Esophagus squamous epithelium (tissue), 5 donors: ENCODE results near the gene ATP2C1. TPM values are rescaled to one million over a fixed set of nuclear protein-coding genes. Genes with fewer than 3 reads are reported as not detected.

Experiments used
- DNase-seq: peaks from one replicate; lab custom pipeline; 2025; lab: John Stamatoyannopoulos, UW
- H3K27ac ChIP-seq, 4 donors: fragments of 200-600 bp; sonication (generic); one replicate each; pipeline ENCODE4 v1.5.1; 2016 to 2019; ENCODE audit warnings: mild to moderate bottlenecking in 1 of 4
- H3K27me3 ChIP-seq, 4 donors: fragments of 200-600 bp; sonication (generic); 1 replicate in 3 of 4; 2 replicates in 1 of 4; pipeline versions ENCODE4 v1.5.1 to v1.6.0; 2017 to 2021; ENCODE audit warnings: antibody characterized with exemption in 1 of 4
- H3K36me3 ChIP-seq, 3 donors: fragments of 200-600 bp; sonication (generic); one replicate each; pipeline ENCODE4 v1.5.1; 2016 to 2019
- H3K4me1 ChIP-seq, 3 donors: fragments of 200-600 bp; sonication (generic); one replicate each; pipeline ENCODE4 v1.5.1; 2017 to 2019
- H3K4me3 ChIP-seq, 4 donors: fragments of 200-600 bp; sonication (generic); 1 replicate in 3 of 4; 2 replicates in 1 of 4; pipeline ENCODE4 v1.5.1; 2016 to 2019; ENCODE audit warnings: mild to moderate bottlenecking in 2 of 4, moderate library complexity in 1 of 4
- H3K9me3 ChIP-seq, 3 donors: fragments of 200-600 bp; sonication (generic); one replicate each; pipeline ENCODE4 v1.5.1; 2016 to 2019
- POLR2A ChIP-seq, 4 donors: fragments of 450-650 bp; IDR thresholded peaks; one replicate each; pipeline ENCODE4 v1.6.1; 2017; ENCODE audit warnings: antibody characterized with exemption in 4 of 4, mild to moderate bottlenecking in 4 of 4, moderate library complexity in 3 of 4
- WGBS, 2 donors: methylation state at CpG; one replicate each; pipeline ENCODE4 v1.1.5; 2018; 5-methylcytosine and 5-hydroxymethylcytosine counted together
- intact Hi-C: fragments of 100-400 bp; cut with DNase I; formaldehyde crosslinking; loops from one replicate; pipeline ENCODE4 v1.15.0; 2022
- total RNA-seq, 4 donors: library from RNA; depleted of rRNA; stranded (reverse); fragments of >200 nt; gene quantifications; one replicate each; pipeline ENCODE4 v1.1.0, GENCODE V29; 2016
- TF ChIP-seq, protein P1 (sequence below), 6 experiments: fragments of 450-650 bp in 4 of 6; fragments of 200-600 bp in 2 of 6; sonication (generic) in 2 of 6; IDR thresholded peaks; one replicate each; pipeline ENCODE4 v1.5.1; 2016 to 2019; ENCODE audit warnings: antibody characterized with exemption in 6 of 6, mild to moderate bottlenecking in 4 of 6, moderate library complexity in 4 of 6
- donor health status: DM: yes; HTN: yes; CAD: no.

Gene ATP2C1
- total RNA-seq, 4 donors from 2014 or later: 27.6 to 44.2 (median 37.7) TPM

DNA sequence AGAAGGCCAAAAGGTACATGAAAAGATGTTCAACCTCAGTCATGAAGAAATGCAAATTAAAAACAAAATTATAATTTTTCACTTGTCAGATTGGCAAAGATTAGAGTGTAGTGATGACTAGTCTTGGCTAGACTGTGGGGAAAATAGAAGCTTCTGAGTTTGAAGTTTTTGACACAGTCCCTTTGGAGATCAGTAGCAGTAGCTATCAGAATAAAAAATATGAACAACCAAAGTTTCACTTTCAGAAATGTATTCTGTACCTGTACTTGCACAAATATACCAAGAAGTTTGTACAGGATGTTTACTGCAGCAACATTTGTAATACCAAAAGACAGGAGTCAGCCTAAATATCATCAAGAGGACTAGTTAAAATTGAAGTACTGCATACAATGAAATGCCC, 14.1 kb downstream of the ATP2C1 start:
- H3K27ac ChIP-seq: no peak overlapping the region
- intact Hi-C loops: no loop called here
- no peaks in the 10 kb centered on the region for H3K27me3 ChIP-seq
- no peaks in the 10 kb centered on the region for H3K9me3 ChIP-seq
- DNase-seq: no peak
- TF ChIP-seq POLR2A (IDR thresholded peaks at IDR 0.05): no peak
- TF ChIP-seq, protein P1, sequence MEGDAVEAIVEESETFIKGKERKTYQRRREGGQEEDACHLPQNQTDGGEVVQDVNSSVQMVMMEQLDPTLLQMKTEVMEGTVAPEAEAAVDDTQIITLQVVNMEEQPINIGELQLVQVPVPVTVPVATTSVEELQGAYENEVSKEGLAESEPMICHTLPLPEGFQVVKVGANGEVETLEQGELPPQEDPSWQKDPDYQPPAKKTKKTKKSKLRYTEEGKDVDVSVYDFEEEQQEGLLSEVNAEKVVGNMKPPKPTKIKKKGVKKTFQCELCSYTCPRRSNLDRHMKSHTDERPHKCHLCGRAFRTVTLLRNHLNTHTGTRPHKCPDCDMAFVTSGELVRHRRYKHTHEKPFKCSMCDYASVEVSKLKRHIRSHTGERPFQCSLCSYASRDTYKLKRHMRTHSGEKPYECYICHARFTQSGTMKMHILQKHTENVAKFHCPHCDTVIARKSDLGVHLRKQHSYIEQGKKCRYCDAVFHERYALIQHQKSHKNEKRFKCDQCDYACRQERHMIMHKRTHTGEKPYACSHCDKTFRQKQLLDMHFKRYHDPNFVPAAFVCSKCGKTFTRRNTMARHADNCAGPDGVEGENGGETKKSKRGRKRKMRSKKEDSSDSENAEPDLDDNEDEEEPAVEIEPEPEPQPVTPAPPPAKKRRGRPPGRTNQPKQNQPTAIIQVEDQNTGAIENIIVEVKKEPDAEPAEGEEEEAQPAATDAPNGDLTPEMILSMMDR (IDR thresholded peaks at IDR 0.05): no peak
- no peaks in the 10 kb centered on the region for H3K36me3 ChIP-seq
- no peak overlapping the region for H3K4me3 ChIP-seq
- H3K4me1 ChIP-seq: peaks cover 0 to 15% (median 0%) of the 10 kb centered on the region in 3 donors

DNA sequence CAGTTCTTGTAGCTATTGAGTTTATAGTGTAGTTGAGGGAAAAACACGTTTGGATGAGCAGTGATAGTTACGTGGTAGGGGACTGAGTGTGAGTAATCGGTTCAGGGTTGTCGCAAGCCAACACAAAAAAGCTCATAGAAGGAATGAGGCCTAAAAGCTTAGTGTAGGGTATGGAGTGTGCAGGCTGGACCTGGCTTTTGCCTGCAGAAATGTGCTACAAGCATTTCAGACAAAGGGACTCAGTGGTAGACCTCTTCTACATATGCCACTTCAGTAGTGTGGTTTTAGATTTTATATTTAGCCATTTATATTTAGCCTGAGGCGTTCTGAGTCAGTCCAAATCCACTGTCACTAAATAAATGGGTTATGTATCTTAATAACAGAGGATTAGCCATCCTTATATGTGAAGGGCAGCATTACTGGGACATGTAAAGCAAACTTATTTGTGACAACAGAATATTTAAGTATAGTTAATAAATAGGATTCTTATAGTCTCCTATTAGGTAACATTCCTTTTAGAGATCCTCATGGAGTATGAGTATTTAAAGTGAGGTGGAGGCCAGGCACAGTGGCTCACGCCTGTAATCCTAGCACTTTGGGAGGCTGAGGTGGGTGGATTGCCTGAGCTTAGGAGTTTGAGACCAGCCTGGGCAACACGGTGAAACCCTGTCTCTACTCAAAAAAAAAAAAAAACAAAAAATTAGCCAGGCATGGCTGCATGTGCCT, 21.8 kb downstream of the ATP2C1 start:
- intact Hi-C loops: no loop called here
- Histone ChIP-seq H3K4me1 (no peaks in the 10 kb centered on the region), H3K27me3 (no peaks in the 10 kb centered on the region), H3K4me3 (no peak overlapping the region), H3K27ac (no peak overlapping the region), H3K36me3 (peaks cover 0 to 6% (median 0%) of the 10 kb centered on the region in 3 donors), H3K9me3 (no peaks in the 10 kb centered on the region)
- 65 to 80% methylated on average over 7 of the region's 7 CpGs for WGBS, 2 donors
- no peak for DNase-seq
- TF ChIP-seq, protein P1 (IDR thresholded peaks at IDR 0.05): no peak
- TF ChIP-seq POLR2A (IDR thresholded peaks at IDR 0.05): no peak

DNA sequence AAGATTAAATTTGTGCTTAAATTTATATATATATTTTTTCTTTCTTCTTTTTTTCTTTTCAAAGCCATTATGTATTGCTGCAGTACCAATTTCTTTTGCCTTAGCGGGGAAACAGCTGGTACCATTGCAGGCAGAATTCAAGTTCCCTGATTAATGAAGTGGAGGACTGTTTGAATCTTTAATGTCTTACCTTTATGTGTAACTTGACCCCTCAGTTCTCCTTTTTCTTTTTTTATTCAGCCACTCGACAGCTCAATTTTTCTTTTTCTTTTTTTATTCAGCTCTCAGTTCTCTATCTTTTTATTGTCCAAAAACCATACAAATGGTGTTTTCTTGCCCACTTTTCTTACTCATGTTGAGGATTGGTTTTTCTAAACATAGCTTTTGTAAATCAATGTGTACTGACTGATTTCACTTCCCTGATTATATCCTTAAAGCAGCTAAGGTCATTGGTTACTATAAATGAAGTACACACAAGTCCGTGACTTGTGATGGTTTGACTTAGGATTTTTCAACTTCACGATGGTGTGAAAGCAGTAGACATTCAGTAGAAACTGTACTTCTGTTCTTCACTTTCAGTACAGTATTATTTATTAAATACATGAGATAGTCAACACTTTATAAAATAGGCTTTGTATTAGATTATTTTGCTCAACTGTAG, 22.8 kb downstream of the ATP2C1 start:
- peaks cover 0 to 6% (median 0%) of the 10 kb centered on the region in 3 donors for H3K36me3 ChIP-seq
- TF ChIP-seq POLR2A (IDR thresholded peaks at IDR 0.05): no peak
- TF ChIP-seq, protein P1 (IDR thresholded peaks at IDR 0.05): no peak
- no peak for DNase-seq
- no peak overlapping the region for H3K4me3 ChIP-seq
- intact Hi-C loops: no loop called here
- WGBS, 2 donors: 75 to 79% methylated on average over 4 of the region's 4 CpGs
- no peak overlapping the region for H3K27ac ChIP-seq
- H3K4me1 ChIP-seq: no peaks in the 10 kb centered on the region
- H3K9me3 ChIP-seq: no peaks in the 10 kb centered on the region
- no peaks in the 10 kb centered on the region for H3K27me3 ChIP-seq

DNA sequence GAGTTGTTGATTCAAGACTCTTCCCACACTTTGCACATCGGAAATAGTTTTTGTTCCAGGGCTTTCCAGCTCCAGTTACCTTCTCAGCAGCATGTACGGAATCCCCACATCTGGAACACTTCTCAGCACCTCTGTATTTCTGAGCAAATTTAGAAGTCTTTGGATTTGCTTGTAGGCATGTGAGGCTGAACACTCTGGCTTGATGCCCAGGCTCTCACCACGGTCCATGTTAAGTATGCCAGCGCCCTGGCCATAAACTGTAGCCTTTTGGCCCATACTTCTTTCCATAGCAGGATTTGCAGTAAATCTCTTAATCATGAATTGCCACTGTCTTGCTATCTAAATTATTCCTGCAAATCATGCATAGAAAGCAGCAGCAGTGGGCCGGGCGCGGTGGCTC, 24.4 kb downstream of the ATP2C1 start:
- Histone ChIP-seq H3K27ac (no peak overlapping the region), H3K36me3 (peaks cover 0 to 6% (median 0%) of the 10 kb centered on the region in 3 donors), H3K4me1 (no peaks in the 10 kb centered on the region), H3K4me3 (no peak overlapping the region), H3K27me3 (no peaks in the 10 kb centered on the region), H3K9me3 (peaks cover 0 to 2% (median 0%) of the 10 kb centered on the region in 3 donors)
- TF ChIP-seq POLR2A (IDR thresholded peaks at IDR 0.05): no peak
- TF ChIP-seq, protein P1 (IDR thresholded peaks at IDR 0.05): no peak
- intact Hi-C loops: no loop called here
- no peak for DNase-seq
- 82 to 91% methylated on average over 6 to 7 of the region's 7 CpGs for WGBS, 2 donors

DNA sequence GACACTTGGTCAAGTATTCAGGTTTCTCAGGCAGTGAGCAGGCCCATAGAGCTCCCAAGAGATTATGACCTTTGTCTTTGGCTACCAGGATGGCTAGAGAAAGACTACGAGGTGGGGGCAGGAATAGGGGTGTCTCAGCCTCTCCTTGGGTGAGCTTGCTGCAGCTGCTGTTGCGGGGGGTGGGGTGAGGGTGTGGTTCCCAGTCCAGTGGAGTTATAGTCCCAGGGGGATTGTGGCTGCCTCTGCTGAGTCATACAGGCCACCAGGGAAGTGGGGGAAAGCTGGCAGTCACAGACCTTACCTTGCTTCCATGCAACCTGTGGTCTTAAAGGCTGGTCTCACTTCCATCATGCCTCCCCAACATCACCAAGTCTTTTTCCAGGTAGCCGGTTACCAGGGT, 31.7 kb downstream of the ATP2C1 start:
- no peaks in the 10 kb centered on the region for H3K4me1 ChIP-seq
- no peak for TF ChIP-seq POLR2A (IDR thresholded peaks at IDR 0.05)
- TF ChIP-seq, protein P1 (IDR thresholded peaks at IDR 0.05): no peak
- H3K4me3 ChIP-seq: no peak overlapping the region
- no peak overlapping the region for H3K27ac ChIP-seq
- H3K9me3 ChIP-seq: peaks cover 0 to 7% (median 0%) of the 10 kb centered on the region in 3 donors
- WGBS, 2 donors: 90 to 100% methylated on average over 1 to 2 of the region's 3 CpGs
- DNase-seq: no peak
- H3K36me3 ChIP-seq: no peaks in the 10 kb centered on the region
- no peaks in the 10 kb centered on the region for H3K27me3 ChIP-seq
- intact Hi-C loops: no loop called here
